H1 (cell line): ENCODE measurements around the gene RABGAP1.

Experiments
- CEBPB ChIP-seq: IDR thresholded peaks from 2 replicates; pipeline ENCODE4 v1.6.1; 2012; ENCODE audit warnings: low read depth, low read length
- CHD1 ChIP-seq: IDR thresholded peaks from 2 replicates; pipeline ENCODE4 v1.6.1; 2012; ENCODE audit warnings: low read depth, low read length, improper control_type of control experiment
- CTCF ChIP-seq, 3 experiments: IDR thresholded peaks; 1 replicate in 2 of 3; 2 replicates in 1 of 3; pipeline versions ENCODE4 v1.5.1 to v1.6.1; 2011; ENCODE audit warnings: low read length in 3 of 3, mild to moderate bottlenecking in 3 of 3, inconsistent platforms in 2 of 3, low read depth in 1 of 3, moderate library complexity in 1 of 3; ENCODE audit not compliant: insufficient read depth in 1 of 3; ENCODE audit errors: control extremely low read depth in 1 of 3
- EGR1 ChIP-seq: IDR thresholded peaks from 2 replicates; pipeline ENCODE4 v1.6.1; 2011; ENCODE audit warnings: low read depth, low read length, borderline replicate concordance
- EP300 ChIP-seq, 2 experiments: IDR thresholded peaks; 1 replicate in 1 of 2; 2 replicates in 1 of 2; pipeline ENCODE4 v1.6.1; 2011 to 2012; ENCODE audit warnings: low read depth in 2 of 2, low read length in 2 of 2, mild to moderate bottlenecking in 2 of 2, borderline replicate concordance in 1 of 2, inconsistent platforms in 1 of 2, moderate library complexity in 1 of 2
- EZH2 ChIP-seq: fragments of 200-600 bp; sonication (generic); IDR thresholded peaks from 2 replicates; pipeline ENCODE4 v1.7.1; 2012; ENCODE audit warnings: low read depth, mild to moderate bottlenecking, moderate library complexity, low read length, inconsistent platforms; ENCODE audit not compliant: severe bottlenecking
- JUND ChIP-seq: IDR thresholded peaks from 2 replicates; pipeline ENCODE4 v1.6.1; 2011; ENCODE audit warnings: mild to moderate bottlenecking, improper control_type of control experiment, low read length
- KDM1A ChIP-seq: fragments of 200-600, 300-600 bp; sonication (generic); IDR thresholded peaks from 2 replicates; pipeline ENCODE4 v1.7.1; 2016; ENCODE audit warnings: mild to moderate bottlenecking, low read length, borderline replicate concordance
- NRF1 ChIP-seq: IDR thresholded peaks from 2 replicates; pipeline ENCODE4 v1.6.1; 2011; ENCODE audit warnings: mild to moderate bottlenecking, low read depth, low read length, improper control_type of control experiment
- POLR2A ChIP-seq, 2 experiments: IDR thresholded peaks; 1 replicate in 1 of 2; 2 replicates in 1 of 2; pipeline ENCODE4 v1.6.1; 2011; ENCODE audit warnings: low read depth in 2 of 2, low read length in 2 of 2, mild to moderate bottlenecking in 2 of 2; ENCODE audit errors: control extremely low read depth in 1 of 2
- POLR2AphosphoS5 ChIP-seq: IDR thresholded peaks from 2 replicates; pipeline ENCODE4 v1.6.1; 2011; ENCODE audit warnings: low read depth, low read length
- TAF1 ChIP-seq: IDR thresholded peaks from 2 replicates; pipeline ENCODE4 v1.6.1; 2011; ENCODE audit warnings: mild to moderate bottlenecking, low read depth, low read length
- TCF12 ChIP-seq: IDR thresholded peaks from 2 replicates; pipeline ENCODE4 v1.6.1; 2011; ENCODE audit warnings: low read depth, mild to moderate bottlenecking, low read length
- TEAD4 ChIP-seq: IDR thresholded peaks from 2 replicates; pipeline ENCODE4 v1.6.1; 2012; ENCODE audit warnings: low read depth, low read length, inconsistent platforms, mixed read lengths

DNA sequence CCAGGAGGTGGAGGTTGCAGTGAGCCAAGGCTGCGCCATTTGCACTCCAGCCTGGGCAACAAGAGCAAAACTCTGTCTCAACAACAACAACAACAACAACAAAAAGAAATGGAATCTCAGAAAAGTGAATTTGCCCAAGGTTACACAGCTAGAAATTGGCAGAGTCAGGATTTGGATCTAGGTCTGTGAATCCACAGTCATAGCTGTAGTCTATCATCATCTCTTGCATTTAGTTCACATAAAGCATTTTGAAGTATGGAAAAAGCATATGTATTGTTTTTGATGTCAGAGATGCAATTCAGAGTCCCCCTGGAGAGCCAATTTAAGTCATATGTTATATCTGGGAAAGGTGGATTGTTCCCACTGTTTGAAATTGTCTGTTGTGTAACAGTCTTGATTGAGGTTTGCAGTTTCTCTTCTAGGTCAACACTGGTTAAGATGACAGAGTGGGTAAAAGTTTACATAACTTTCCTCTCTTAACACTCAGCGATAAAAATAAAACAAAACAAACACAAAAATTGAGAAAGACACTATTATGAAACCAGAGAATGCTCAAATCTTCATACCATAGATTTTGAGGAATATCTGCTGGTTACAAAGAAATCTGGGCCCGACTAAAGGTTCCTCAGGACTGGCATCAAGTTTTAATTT is 71.2 kb downstream of the RABGAP1 start:
- no peak for TF ChIP-seq TAF1
- TF ChIP-seq KDM1A = no peak
- no peak for TF ChIP-seq TEAD4
- no peak for TF ChIP-seq POLR2A (IDR thresholded peaks at IDR 0.05; ENCODE audit: control extremely low read depth in 1 of 2, low read depth in 2 of 2, low read length in 2 of 2)
- no peak for TF ChIP-seq EP300 (IDR thresholded peaks at IDR 0.05; ENCODE audit: borderline replicate concordance in 1 of 2, low read depth in 2 of 2, low read length in 2 of 2)
- no peak for TF ChIP-seq EGR1
- TF ChIP-seq CTCF (IDR thresholded peaks at IDR 0.05; ENCODE audit: control extremely low read depth in 1 of 3, insufficient read depth in 1 of 3, low read depth in 1 of 3, low read length in 3 of 3) = no peak
- TF ChIP-seq NRF1 = no peak
- TF ChIP-seq CEBPB = no peak
- TF ChIP-seq EZH2 = no peak
- no peak for TF ChIP-seq POLR2AphosphoS5
- TF ChIP-seq JUND = no peak
- TF ChIP-seq TCF12 = no peak
- TF ChIP-seq CHD1 = no peak
